Measurements from ENCODE around the gene MATR3.

DNA sequence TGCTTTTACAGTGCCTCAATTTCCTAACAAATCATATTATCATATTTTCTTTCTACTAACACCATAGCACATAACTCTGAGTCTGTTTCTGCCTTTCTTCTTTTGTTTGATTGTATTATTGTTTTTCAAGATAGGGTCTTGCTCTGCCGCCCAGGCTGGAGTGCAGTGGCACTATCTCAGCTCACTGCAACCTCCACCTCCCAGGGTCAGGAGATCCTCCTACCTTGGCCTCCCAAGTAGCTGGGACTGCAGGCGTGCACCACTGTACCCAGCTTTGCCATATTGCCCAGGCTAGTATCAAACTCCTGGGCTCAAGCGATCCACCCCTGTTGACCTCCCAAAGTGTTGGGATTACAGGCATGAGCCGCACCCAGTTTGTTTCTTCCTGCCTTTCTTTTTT, 66.8 kb downstream of the MATR3 start:
- TF ChIP-seq, protein P1, sequence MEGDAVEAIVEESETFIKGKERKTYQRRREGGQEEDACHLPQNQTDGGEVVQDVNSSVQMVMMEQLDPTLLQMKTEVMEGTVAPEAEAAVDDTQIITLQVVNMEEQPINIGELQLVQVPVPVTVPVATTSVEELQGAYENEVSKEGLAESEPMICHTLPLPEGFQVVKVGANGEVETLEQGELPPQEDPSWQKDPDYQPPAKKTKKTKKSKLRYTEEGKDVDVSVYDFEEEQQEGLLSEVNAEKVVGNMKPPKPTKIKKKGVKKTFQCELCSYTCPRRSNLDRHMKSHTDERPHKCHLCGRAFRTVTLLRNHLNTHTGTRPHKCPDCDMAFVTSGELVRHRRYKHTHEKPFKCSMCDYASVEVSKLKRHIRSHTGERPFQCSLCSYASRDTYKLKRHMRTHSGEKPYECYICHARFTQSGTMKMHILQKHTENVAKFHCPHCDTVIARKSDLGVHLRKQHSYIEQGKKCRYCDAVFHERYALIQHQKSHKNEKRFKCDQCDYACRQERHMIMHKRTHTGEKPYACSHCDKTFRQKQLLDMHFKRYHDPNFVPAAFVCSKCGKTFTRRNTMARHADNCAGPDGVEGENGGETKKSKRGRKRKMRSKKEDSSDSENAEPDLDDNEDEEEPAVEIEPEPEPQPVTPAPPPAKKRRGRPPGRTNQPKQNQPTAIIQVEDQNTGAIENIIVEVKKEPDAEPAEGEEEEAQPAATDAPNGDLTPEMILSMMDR (conservative IDR thresholded peaks at IDR 0.05), result no peak
- TF ChIP-seq EZH2 (IDR thresholded peaks at IDR 0.05; ENCODE audit: low read depth), result no peak
